Measurements from ENCODE around the gene SLC9A4. TPM values are rescaled to one million over a fixed set of nuclear protein-coding genes. Genes with fewer than 3 reads are reported as not detected.

SLC9A4 gene
- total RNA-seq, 1 donor from 2014 or later: not detected

GRCh38 chr2:102442967-102443828 lies 29.8 kb upstream of the SLC9A4 start:
- Histone ChIP-seq H3K36me3 (no peaks in the 10 kb centered on the region), H3K27me3 (ENCODE audit: low read depth) (no peaks in the 10 kb centered on the region), H3K27ac (no peak overlapping the region), H3K4me1 (peaks cover 4% of the 10 kb centered on the region), H3K4me3 (no peak overlapping the region), H3K9me3 (no peaks in the 10 kb centered on the region)
- peak; percentile 66 to 69 for ATAC-seq
- peak; percentile 70 for TF ChIP-seq CTCF (IDR thresholded peaks at IDR 0.05)
- no peak for DNase-seq
- intact Hi-C loops (cut with DNase I): no loop called here

GRCh38 chr2:102444233-102444632 lies 28.8 kb upstream of the SLC9A4 start:
- no peak for DNase-seq
- Histone ChIP-seq H3K27ac (no peak overlapping the region), H3K9me3 (no peaks in the 10 kb centered on the region), H3K36me3 (no peaks in the 10 kb centered on the region), H3K4me3 (no peak overlapping the region), H3K27me3 (ENCODE audit: low read depth) (no peaks in the 10 kb centered on the region), H3K4me1 (peaks cover 4% of the 10 kb centered on the region)
- intact Hi-C loops (cut with DNase I): no loop called here
- ATAC-seq: no peak
- TF ChIP-seq CTCF (IDR thresholded peaks at IDR 0.05): no peak

- H3K4me3 ChIP-seq: no peak overlapping the region
Observed at GRCh38 chr2:102446936-102447335, 26.1 kb upstream of the SLC9A4 start.

GRCh38 chr2:102449370-102449974 lies 23.6 kb upstream of the SLC9A4 start:
- DNase-seq: no peak
- Histone ChIP-seq H3K27ac (no peak overlapping the region), H3K27me3 (ENCODE audit: low read depth) (no peaks in the 10 kb centered on the region), H3K4me3 (no peak overlapping the region), H3K36me3 (no peaks in the 10 kb centered on the region), H3K4me1 (no peaks in the 10 kb centered on the region), H3K9me3 (no peaks in the 10 kb centered on the region)
- ATAC-seq: no peak
- intact Hi-C loops (cut with DNase I): no loop called here
- peak; percentile 63 for TF ChIP-seq CTCF (IDR thresholded peaks at IDR 0.05)

More at GRCh38 chr2:102446936-102447335, 26.1 kb upstream of the SLC9A4 start:
- Histone ChIP-seq H3K9me3 (no peaks in the 10 kb centered on the region), H3K27me3 (ENCODE audit: low read depth) (no peaks in the 10 kb centered on the region), H3K4me1 (peaks cover 4% of the 10 kb centered on the region), H3K36me3 (no peaks in the 10 kb centered on the region), H3K27ac (no peak overlapping the region)
- DNase-seq: no peak
- intact Hi-C loops (cut with DNase I): no loop called here
- TF ChIP-seq CTCF (IDR thresholded peaks at IDR 0.05): no peak
- no peak for ATAC-seq

- Histone ChIP-seq H3K4me3 (no peak overlapping the region), H3K27me3 (ENCODE audit: low read depth) (no peaks in the 10 kb centered on the region), H3K9me3 (no peaks in the 10 kb centered on the region), H3K27ac (no peak overlapping the region), H3K36me3 (no peaks in the 10 kb centered on the region), H3K4me1 (no peaks in the 10 kb centered on the region)
- DNase-seq: no peak
- intact Hi-C loops (cut with DNase I): no loop called here
- no peak for TF ChIP-seq CTCF (IDR thresholded peaks at IDR 0.05)
- ATAC-seq: no peak
Observed at GRCh38 chr2:102451968-102452367, 21.1 kb upstream of the SLC9A4 start.
